GM19193 (cell line): ENCODE measurements around the gene CYP2J2.

Experiments used
- POLR2A ChIP-seq: IDR thresholded peaks from 4 replicates; pipeline ENCODE4 v1.6.1; 2011; ENCODE audit not compliant: insufficient read depth, insufficient read length; ENCODE audit errors: extremely low read depth

The CYP2J2 gene

DNA sequence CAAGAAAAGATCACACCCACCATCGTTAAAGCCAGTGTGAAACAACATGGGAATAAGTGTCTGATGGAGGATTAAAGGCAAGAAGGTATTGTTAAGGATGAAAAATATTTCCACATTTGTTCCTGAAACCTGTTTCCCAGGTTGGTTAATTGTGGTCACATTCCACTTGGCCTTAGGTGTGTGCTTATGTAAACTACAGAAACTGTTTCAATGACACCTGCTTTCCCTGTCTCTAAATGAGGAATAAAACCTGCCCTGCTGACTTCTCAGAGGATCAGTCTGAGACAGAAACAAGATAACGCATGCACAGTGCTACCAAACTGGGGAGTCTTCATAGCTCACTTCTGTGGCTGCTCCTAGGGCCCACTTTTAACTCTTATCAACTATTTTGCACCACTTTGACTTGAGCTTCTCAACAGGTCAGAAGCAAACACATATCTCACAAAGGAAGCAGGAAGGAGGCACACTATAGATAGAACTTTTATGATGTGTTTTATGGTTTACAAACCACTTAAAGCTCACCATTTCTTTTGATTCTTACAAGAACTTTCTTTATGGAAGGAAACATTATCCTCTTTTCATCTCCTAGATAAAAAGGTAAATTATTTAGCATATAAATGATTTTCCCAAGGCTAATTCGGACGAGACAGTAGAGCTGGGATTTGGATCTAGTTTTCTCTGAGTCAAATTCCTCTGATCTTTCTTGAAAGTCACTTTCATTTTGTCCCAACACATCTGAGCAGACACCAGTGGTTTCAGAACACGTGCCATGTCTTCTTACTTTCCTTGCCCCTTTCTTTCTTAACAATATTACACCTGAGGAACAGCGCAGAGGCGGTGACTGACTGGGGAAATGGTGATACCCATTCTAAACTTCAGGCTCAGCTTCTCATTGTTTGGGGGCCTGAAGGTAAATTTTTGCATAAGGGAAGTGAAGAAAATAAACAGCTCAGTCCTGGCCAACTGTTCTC lies 33.4 kb downstream of the CYP2J2 start:
- no peak for TF ChIP-seq POLR2A

DNA sequence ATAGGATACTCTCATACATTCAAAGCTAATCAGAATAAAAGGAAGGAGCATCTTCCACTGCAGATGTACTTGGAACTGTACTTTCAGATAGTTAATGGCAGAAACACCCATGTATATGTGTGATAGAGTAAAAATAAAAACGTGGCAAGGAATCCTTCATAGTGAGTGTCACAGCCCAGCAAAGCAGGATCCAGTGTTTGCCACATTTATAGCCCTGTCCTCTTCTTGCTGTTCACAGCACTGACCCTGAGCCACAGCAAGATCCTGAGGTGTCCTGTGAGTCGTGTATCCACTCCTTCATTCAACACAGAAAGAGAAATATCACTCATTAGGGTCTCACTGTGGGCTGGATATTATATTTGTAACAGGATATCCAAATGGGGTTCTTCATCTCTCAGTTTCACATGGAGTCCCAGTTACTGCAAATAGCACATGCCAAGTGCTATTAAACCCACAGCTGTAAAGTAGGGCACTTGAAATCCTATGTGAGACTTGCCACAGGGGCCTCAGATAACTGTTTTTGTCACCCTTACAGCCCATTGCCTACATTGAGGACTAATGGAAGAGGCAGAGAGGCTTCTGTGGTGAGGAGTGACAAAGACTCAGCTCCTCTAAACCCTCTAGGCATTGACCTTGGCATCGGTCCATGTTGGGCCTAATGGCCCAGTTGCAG lies 41.3 kb downstream of the CYP2J2 start:
- TF ChIP-seq POLR2A = no peak

DNA sequence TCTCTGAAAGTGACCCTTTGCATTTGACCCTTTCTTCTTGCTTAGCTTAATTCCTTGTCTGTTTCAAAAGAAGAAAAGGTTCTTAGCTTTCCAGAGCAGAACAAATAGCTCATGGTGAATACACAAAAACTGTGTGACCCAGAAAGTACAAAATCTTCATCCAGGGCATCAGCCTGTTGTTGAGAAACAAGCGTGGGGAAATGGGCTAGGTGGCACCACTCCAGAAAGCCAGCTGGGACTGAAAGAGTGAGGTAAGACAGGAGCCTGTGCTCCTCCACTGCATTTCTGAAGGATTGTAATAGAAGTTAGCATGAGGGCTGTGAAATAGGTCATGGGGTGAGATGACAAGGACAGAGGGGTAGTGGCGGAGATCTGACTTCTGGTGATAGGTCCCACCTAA lies 45.8 kb downstream of the CYP2J2 start:
- TF ChIP-seq POLR2A = no peak

DNA sequence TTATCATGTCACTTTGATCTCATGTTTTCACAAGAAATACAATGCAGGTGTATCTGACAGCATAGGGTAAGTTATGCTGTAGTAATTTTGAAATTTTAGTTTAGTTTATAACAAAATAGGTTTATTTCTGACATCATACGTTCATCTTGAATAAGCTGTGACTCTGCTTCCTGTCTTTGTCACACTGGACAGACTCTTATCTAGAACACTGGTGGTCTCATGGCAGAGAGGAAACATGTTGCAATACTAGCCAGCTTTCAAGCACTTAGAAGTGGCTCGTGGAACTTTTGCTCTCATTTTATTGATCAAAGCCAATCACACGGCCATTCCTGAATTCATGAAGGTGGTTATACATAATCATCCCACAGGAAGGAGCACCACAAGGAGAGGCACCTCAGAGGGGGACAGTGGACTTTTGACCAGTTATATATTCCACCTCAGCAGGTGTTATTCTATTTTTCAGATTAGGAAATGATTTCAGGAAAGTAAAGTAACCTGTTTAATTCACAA lies 46.5 kb downstream of the CYP2J2 start:
- TF ChIP-seq POLR2A = no peak

DNA sequence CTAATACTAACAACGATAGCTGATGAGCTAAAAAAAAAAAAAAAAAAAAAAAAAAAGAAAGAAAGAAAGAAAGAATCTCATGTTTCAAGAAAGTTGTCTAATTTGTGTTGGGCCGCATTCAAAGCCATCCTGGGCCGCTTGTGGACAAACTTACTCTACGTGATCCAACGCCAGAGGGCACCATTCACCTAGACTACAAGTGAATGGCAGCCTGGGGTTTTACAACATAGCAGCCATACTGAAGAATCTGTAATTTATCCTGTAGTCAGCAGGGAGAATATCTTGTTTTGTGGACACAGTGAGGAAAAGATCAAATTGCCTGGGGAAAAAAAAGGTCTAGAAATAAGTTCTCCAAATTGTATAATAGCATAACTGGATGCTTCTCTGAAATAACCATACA lies 47.0 kb downstream of the CYP2J2 start:
- TF ChIP-seq POLR2A = no peak

DNA sequence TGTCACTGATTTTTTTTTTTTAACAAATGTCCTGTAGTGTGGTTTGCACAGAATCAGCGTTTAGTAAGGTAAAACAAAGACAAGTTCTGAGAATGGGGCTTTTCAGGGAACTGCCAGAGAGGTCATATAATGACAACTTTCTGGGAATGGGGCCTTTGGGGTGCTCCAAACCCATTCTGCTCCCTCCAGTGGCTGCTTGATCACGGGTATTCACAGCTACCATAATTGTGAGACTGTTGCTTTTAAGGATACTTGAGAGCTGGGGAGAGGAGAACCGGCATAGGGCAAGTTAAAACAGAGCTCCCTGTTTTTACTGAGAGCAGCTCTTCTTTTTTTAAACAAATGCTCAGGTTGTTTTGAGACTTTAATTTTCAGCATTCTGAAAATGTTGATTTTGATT lies 48.2 kb downstream of the CYP2J2 start:
- no peak for TF ChIP-seq POLR2A

DNA sequence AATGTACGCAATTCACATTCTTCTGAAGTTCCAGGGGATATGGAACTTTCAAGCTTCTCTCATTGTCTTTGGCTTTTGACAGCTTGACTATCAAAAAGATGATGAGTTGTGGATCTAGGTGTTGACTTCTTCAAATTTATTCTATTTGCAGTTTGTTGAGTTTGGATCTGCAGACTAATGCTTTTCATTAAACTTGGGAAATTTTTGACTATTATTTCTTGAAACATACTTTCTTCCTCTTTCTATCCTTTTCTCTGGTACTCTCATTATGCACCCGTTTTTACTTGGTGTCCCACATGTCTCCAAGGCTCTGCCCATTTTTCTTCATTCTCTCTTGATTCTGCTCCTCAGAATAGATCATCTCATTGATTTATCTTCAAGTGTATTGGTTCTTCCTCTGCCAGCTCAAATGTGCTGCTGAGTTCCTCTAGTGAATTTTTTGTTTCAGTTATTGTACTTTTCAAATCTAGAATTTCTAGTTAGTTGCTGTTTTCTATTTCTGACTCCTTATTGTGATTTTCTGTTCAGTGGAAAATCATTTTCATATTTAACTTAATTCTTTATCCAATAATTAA lies 49.4 kb downstream of the CYP2J2 start:
- no peak for TF ChIP-seq POLR2A

DNA sequence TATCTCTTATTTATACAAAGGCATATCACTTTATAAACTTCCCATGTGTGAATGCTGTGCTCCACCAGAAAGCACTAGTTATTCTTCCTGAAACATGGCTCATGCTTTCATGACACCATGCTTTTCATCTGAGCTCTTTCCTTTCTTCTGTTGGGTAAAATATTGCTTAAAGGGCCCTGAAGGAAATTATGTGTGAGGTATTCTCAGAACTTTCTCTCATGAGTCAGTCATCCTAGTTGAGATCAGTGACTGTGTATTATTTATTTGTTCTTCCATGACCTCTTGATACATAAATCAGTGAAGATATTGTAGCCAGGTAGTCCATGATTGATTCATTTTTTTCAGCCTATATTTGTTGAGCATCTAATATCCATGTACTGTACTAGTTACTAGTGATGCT lies 54.8 kb downstream of the CYP2J2 start:
- no peak for TF ChIP-seq POLR2A

DNA sequence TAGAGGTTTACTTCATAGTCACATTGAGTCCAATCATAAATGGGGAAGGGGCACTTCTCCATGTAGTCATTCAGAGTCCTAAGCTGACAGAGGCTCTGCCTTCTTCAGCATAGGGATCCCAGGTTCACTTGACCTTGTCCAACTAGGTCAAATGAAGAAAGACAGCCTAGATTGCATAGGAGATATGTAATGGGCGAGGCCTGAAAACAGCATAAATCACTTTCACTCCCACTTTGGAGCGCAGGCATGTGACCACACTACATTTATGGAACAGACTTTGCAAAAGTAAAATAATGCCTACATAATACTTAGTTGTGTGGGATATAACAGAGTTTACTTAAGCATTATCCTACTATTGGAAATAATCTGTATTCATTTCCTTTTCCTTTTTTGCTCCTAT lies 60.1 kb downstream of the CYP2J2 start:
- no peak for TF ChIP-seq POLR2A

DNA sequence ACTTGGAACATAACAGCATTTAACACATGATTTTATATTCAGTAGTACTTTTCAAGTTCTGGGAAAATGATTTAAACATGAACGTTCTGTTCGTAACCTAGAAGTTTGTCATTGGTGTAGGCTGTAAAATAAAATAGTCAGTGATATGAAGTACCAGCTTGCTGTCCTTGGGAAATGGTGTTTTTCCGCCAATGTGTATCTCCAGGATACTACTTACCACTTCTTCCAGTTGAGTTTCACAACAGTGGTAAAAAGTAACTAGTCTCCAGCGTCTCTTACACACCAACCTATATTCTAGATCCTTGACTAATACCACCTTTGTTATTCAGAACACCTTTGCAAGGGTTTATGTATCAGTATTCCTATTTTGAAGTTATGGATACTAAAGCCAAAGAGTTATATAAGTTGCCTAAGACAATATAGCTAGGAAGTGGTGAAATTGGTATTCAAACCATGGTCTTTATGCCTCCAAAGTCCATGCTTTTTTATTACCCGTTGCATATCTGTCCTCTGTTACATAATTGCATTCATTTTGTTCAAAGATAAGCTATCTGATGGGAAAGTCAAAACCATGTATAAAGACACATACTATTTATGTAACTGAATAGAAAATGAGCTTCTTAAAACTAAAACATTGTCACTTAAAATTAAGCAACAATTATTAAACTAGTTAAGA lies 68.8 kb downstream of the CYP2J2 start:
- no peak for TF ChIP-seq POLR2A

DNA sequence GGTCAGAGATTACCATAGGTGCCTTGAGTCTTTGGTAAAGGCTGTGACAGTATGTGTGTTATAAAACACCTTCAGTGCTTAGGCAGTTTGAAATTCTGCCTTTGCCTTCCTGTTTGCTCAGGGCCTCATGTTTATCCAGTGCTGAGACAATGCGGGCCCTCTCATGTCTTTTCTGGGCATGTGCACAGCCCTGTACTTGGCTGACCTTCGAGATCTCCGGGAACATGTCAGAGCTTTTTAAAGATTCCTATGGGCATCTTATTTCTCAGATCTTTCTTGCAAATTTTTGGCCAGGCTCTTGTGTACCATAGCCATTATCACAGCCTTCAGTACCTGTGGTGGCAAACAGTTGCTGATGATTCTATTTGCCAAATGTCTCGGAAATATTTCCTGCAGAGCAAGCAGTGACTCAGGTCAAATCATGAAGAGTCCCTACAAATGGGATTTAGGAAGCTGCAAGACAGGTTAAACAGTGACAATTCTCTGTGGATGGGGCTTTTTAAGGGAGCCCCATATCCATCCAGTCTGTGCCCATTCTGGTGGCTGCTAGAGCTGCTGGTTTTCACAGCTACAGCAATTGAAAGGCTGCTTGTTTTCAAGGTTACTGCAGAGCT lies 69.7 kb downstream of the CYP2J2 start:
- no peak for TF ChIP-seq POLR2A

DNA sequence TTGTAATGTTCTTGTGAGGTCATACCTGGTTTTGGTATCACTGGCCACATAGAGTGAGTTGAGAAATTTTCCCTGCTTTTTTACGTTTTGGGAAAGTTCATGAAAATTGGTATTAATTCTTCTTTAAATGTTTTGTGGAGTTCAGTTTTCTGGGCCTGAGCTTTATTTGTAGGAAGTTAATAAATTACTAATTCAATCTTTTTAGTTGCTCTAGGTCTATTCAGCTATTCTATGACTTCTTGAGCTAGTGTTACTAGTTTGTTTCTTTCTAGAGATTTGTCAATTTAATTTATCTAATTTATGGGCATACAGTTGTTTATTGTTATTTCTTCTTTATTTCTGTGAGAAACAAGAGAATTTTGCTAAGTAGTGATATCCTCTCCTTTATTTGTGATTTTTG lies 74.5 kb downstream of the CYP2J2 start:
- no peak for TF ChIP-seq POLR2A

DNA sequence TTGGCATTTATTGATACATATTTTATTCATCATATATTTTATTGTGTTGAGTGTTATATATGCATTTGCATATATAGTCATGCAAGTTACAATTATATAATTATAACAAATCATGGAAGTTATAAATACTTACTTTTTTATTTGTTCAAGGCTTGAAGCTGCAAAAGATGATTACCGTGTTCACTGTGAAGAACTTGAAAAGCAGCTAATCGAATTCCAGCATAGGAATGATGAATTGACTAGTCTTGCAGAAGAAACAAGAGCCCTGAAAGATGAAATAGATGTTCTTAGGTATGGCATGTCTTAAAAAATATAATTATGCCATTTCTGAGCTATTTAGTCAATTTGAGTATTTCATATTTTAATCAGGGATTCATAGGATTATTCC lies 79.7 kb downstream of the CYP2J2 start:
- no peak for TF ChIP-seq POLR2A

DNA sequence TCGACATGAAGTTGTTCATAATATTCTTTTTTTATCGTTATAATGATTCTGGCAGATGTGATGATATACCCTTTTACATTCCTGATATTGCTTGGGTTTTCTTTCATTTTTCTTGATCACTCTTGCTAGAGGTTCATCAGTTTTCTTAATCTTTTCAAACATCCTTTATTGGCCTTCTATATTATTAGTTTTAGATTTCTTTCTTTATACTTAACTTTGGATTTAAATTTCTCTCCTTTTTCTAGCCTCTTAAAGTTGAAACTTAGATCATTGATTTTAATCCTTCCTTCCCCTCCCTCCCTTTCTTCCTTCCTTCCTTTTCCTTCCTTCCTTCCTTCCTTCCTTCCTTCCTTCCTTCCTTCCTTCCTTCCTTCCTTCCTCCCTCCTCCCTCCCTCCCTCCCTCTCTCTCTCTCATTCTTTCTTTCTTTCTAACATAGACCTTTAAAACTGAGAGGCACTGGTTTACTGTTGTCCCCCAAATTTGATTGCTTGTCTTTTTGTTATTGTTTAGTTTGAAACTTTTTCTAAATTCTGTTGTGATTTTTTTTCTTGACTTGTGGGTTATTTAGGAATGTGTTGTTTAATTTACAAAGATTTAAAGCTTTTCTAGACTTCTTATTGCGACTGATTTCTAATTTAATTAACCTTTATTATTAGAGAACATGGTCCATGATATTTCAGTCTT lies 80.2 kb downstream of the CYP2J2 start:
- no peak for TF ChIP-seq POLR2A
